A673 (cell line): ENCODE results near the gene AICDA.

Experiments used
- EZH2 ChIP-seq: fragments of 200-600 bp; sonication (generic); IDR thresholded peaks from 2 replicates; pipeline ENCODE4 v1.6.1; 2017; ENCODE audit warnings: borderline replicate concordance, low read depth, mild to moderate bottlenecking, mixed read lengths, antibody characterized with exemption, low read length; ENCODE audit not compliant: poor library complexity, severe bottlenecking
- TF ChIP-seq, protein P1 (sequence below): fragments of 300-800, 200-600 bp; sonication (generic); conservative IDR thresholded peaks from 2 replicates; pipeline ENCODE4 v1.5.1; 2017; ENCODE audit warnings: low read depth, mild to moderate bottlenecking, antibody characterized with exemption, low read length, moderate library complexity, mixed read lengths

DNA sequence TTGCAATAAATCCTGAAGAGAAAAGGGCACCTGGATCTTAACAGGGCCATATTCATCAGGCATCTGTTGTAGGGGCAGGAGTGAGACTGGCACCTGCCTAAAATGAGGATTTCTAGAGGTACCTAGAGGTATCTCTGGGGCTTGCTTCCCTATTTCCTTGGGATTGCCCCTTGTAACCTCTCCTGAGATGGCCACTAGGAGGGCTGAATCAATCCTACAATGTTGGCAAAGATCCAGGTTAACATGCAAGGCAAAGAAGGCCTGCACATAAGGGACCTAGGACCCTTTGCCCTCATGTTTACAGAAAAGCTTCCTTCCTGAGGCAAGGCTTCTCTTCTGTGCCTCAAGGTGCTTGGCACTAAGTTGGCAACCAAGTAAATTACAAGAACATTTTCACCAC, 46.1 kb downstream of the AICDA start:
- TF ChIP-seq, protein P1, sequence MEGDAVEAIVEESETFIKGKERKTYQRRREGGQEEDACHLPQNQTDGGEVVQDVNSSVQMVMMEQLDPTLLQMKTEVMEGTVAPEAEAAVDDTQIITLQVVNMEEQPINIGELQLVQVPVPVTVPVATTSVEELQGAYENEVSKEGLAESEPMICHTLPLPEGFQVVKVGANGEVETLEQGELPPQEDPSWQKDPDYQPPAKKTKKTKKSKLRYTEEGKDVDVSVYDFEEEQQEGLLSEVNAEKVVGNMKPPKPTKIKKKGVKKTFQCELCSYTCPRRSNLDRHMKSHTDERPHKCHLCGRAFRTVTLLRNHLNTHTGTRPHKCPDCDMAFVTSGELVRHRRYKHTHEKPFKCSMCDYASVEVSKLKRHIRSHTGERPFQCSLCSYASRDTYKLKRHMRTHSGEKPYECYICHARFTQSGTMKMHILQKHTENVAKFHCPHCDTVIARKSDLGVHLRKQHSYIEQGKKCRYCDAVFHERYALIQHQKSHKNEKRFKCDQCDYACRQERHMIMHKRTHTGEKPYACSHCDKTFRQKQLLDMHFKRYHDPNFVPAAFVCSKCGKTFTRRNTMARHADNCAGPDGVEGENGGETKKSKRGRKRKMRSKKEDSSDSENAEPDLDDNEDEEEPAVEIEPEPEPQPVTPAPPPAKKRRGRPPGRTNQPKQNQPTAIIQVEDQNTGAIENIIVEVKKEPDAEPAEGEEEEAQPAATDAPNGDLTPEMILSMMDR: no peak
- no peak for TF ChIP-seq EZH2
